Measurements from ENCODE around the gene AHCY.
"Not testable (repeated sequence)": the region's sequence is repeated elsewhere in the genome, so short reads cannot be mapped to it uniquely, and the experiment has no call there.

AHCY gene

DNA sequence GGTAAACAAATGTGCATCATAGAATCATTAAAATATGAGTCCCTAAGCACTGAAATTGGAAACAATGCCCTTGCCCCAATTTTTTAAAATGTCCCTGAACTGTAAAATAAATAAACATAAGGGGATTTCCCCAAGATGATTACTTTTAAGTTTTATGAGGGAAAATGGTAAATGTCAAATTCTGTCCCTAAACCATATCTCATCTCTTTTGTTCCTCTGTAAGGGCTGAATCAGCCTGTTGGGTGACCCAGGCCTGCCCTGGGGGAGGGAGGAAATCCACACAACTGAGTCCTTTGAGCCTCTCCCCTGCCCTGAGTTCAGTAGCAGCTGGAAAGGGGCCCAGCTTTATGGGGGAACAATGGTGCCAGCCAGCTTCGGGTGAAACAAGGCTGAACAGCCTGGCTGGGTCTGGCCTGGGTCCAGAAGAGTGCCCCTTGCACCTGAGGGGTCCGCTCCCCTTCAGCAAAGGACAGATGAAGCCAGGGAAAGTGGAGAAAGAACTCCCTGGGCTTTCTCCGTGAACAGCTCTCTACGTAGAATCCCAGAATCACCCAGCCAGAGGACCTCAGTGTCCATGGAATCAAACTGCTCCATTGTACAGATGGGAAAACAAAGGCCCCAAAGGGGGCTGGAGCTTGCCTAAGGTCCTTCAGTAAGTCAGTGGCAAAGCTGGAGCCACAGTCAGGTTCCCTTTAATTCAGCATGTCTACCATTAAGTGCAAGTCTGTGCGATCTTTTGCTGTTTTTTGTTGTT, 31.7 kb upstream of the AHCY start:
- in situ Hi-C loops (cut with HindIII; ENCODE audit: low pct_ligation_motif_present, low sequenced_read_pairs) = no loop called here
- TF ChIP-seq, protein P1, sequence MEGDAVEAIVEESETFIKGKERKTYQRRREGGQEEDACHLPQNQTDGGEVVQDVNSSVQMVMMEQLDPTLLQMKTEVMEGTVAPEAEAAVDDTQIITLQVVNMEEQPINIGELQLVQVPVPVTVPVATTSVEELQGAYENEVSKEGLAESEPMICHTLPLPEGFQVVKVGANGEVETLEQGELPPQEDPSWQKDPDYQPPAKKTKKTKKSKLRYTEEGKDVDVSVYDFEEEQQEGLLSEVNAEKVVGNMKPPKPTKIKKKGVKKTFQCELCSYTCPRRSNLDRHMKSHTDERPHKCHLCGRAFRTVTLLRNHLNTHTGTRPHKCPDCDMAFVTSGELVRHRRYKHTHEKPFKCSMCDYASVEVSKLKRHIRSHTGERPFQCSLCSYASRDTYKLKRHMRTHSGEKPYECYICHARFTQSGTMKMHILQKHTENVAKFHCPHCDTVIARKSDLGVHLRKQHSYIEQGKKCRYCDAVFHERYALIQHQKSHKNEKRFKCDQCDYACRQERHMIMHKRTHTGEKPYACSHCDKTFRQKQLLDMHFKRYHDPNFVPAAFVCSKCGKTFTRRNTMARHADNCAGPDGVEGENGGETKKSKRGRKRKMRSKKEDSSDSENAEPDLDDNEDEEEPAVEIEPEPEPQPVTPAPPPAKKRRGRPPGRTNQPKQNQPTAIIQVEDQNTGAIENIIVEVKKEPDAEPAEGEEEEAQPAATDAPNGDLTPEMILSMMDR (IDR thresholded peaks at IDR 0.05; ENCODE audit: low read depth, low read length, missing control alignments) = no peak
- Histone ChIP-seq H3K36me3 (replicated peaks) (no peaks in the 10 kb centered on the region), H3K27me3 (replicated peaks) (no peaks in the 10 kb centered on the region), H3K27ac (no peak overlapping the region), H3K4me3 (ENCODE audit: low read depth, low read length) (no peak overlapping the region)
- DNase-seq = no peak

DNA sequence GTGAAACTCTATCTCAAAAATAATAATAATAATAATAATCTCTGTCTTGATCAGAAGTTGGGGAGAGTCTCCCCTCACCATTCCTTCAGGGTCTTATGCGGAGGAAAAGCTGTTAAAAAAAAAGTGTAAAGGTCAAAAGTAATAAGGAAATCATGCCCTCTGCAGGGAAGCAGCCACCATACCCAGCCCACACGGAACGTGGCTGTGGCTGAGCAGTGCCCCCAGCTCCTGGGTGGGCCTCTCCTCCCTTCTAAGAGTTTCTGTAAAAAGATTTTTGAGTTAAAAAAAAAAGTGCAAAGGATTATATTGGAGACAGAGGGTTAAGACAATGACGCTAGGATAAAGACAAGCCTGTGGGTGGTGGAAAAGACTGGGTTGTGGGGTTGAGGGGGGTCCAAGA, 30.6 kb upstream of the AHCY start:
- TF ChIP-seq, protein P1 (IDR thresholded peaks at IDR 0.05; ENCODE audit: low read depth, low read length, missing control alignments) = no peak
- Histone ChIP-seq H3K36me3 (replicated peaks) (no peaks in the 10 kb centered on the region), H3K4me3 (ENCODE audit: low read depth, low read length) (no peak overlapping the region), H3K27me3 (replicated peaks) (no peaks in the 10 kb centered on the region), H3K27ac (no peak overlapping the region)
- DNase-seq = no peak
- in situ Hi-C loops (cut with HindIII; ENCODE audit: low pct_ligation_motif_present, low sequenced_read_pairs) = no loop called here

DNA sequence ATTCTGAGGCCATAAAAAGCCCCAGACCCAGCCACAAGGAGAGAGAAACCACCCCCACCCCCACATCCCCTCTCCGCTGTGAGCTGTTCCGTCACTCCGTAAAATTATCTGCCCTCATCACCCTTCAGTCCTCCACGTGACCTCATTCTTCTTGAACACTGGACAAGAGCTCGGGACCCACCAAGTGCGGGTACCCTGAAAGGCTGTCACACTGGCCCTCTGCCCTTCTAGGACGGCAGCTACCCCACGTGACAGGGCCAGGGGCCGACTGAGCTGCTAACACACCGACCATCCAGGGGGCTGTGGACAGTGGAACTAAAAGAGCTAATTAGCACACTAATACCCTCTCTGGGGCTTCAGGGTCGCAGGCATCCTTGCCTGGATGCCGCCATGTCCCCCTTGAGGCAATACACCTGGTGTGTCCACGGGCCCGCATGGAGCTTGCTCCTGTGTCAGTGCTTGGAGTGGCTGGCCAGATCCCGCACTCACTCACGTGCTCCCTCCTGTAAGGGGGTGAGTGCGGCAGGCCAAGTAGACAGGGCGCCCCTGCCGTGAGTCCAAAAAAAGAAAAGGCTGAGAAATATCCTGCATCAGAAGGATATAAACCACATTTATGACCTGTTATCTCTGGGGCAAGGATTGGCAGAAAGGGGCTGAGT, 29.2 kb upstream of the AHCY start:
- Histone ChIP-seq H3K27ac (no peak overlapping the region), H3K27me3 (replicated peaks) (no peaks in the 10 kb centered on the region), H3K36me3 (replicated peaks) (no peaks in the 10 kb centered on the region), H3K4me3 (ENCODE audit: low read depth, low read length) (no peak overlapping the region)
- no peak for DNase-seq
- TF ChIP-seq, protein P1 (IDR thresholded peaks at IDR 0.05; ENCODE audit: low read depth, low read length, missing control alignments) = no peak
- in situ Hi-C loops (cut with HindIII; ENCODE audit: low pct_ligation_motif_present, low sequenced_read_pairs) = no loop called here

DNA sequence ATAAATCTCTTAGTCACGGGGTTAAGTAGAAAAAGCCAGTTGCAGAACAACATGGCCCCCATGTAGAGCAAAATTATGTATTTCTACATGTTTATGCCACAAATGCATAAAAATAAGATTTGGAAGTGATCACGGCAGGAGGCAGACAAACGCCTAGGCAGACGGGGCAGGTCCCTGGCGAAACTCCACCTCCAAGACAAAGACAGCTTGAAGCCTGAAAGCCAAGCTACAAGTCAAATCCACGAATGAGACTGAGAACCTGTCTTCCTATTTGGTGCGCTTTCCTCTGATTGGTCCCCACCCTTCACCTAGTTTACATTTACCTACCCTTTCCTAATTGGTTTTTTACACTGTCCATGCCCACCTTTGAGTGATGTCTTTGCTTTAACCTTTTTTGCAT, 28.7 kb upstream of the AHCY start:
- in situ Hi-C loops (cut with HindIII; ENCODE audit: low pct_ligation_motif_present, low sequenced_read_pairs) = no loop called here
- no peaks in the 10 kb centered on the region for H3K36me3 ChIP-seq (replicated peaks)
- TF ChIP-seq, protein P1 (IDR thresholded peaks at IDR 0.05; ENCODE audit: low read depth, low read length, missing control alignments) = no peak
- no peak overlapping the region for H3K27ac ChIP-seq
- no peak overlapping the region for H3K4me3 ChIP-seq (ENCODE audit: low read depth, low read length)
- DNase-seq = no peak
- no peaks in the 10 kb centered on the region for H3K27me3 ChIP-seq (replicated peaks)

DNA sequence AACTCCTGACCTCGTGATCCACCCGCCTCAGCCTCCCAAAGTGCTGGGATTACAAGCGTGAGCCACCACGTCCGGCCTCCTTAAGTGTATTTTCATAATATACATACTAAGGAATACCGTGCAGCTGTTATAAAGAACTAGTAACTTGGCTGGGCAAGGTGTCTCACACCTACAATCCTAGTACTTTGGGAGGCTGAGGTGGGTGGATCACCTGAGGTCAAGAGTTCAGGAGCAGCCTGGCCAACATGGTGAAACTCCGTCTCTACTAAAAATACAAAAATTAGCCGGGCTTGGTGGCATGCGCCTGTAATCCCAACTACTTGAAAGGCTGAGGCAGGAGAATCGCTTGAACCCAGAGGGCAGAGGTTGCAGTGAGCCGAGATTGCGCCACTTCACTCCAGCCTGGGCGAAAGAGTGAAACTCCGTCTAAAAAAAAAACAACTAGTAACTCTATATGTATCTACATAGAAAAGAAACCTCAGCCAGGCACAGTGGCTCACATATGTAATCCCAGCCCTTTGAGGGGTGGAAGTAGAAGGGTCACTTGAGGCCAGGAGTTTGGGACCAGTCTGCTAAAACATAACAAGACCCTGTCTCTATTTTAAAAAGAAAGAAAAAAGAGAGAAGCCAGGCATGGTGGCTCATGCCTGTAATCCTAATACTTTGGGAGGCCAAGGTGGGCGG, 27.8 kb upstream of the AHCY start:
- H3K36me3 ChIP-seq (replicated peaks); in situ Hi-C loops (cut with HindIII; ENCODE audit: low pct_ligation_motif_present, low sequenced_read_pairs); H3K27ac ChIP-seq; H3K4me3 ChIP-seq (ENCODE audit: low read depth, low read length); H3K27me3 ChIP-seq (replicated peaks); DNase-seq: not testable (repeated sequence)

DNA sequence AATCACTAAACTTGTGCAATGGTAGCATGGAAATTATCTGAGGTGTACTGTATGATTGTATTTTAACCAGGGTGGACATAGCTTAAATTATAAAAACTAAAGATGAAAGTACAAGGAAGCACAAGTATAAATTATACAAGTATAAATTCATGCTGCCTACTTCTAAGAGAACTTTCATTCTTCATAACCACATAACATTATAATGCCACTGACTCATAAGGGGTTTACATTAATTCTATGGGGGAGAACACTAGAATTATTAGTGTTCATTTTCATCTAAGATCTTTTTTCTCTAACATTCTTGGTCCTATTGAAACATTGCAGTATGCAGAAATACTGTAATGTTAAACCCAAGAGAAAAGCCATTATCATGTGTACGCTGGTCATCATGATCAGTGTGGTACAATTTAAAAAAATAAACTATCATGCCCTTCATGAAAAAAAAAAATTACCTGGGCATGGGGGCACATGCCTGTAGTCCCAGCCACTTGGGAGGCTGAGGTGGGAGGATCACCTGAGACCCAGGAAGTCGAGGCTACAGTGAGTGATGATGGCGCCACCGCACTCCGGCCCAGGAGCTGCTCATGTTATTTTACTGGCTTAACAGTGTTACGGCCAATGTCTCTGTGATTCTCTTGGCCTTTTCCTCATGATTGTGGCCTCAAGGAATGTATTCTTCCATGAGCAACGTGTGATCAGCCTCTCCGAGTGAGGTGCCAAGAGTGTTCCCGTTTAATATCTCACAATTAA, 25.9 kb upstream of the AHCY start:
- TF ChIP-seq, protein P1 (IDR thresholded peaks at IDR 0.05; ENCODE audit: low read depth, low read length, missing control alignments) = no peak
- Histone ChIP-seq H3K36me3 (replicated peaks) (no peaks in the 10 kb centered on the region), H3K27me3 (replicated peaks) (no peaks in the 10 kb centered on the region), H3K4me3 (ENCODE audit: low read depth, low read length) (no peak overlapping the region), H3K27ac (no peak overlapping the region)
- in situ Hi-C loops (cut with HindIII; ENCODE audit: low pct_ligation_motif_present, low sequenced_read_pairs) = no loop called here
- DNase-seq = no peak

DNA sequence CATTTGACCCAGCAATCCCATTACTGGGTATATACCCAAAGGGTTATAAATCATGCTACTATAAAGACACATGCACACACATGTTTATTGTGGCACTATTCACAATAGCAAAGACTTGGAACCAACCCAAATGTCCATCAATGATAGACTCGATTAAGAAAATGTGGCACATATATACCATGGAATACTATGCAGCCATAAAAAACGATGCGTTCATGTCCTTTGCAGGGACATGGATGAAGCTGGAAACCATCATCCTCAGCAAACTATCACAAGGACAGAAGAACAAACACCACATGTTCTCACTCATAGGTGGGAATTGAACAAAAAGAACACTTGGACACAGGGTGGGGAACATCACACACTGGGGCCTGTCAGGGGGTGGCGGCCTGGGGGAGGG, 25.1 kb upstream of the AHCY start:
- DNase-seq; H3K27ac ChIP-seq; H3K36me3 ChIP-seq (replicated peaks); in situ Hi-C loops (cut with HindIII; ENCODE audit: low pct_ligation_motif_present, low sequenced_read_pairs); H3K4me3 ChIP-seq (ENCODE audit: low read depth, low read length); H3K27me3 ChIP-seq (replicated peaks): not testable (repeated sequence)
